HG03342 (cell line): ENCODE results near the gene SCUBE1.

Experiments
- ATAC-seq: cut with Tn5 transposase; IDR thresholded peaks from one replicate; pipeline ENCODE4 v1.9.1; 2021; ENCODE audit warnings: mild to moderate bottlenecking, moderate library complexity; ENCODE audit not compliant: unreplicated experiment

The SCUBE1 gene

GRCh38 chr22:43205748-43206508 lies 137.2 kb downstream of the SCUBE1 start:
- ATAC-seq: no peak

DNA sequence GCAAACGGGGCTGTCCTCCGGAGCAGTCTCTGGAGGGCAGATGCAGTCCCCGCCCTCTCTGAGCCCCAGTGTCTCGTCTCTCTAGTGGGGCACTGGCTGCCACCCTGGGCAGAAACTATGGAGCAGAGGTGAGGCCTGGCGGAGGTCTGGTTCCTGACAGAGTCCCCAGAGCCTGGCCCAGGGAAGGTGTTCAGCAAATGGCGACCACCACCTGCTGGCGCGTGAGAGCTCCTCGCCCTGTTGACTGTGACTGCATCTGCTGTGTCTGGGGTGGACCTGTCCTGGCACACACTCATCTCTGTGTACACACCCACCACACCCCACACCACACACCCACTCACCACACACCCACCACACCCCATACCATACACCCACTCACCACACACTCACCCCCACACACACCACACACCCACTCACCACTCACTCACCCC lies 137.9 kb downstream of the SCUBE1 start:
- no peak for ATAC-seq

DNA sequence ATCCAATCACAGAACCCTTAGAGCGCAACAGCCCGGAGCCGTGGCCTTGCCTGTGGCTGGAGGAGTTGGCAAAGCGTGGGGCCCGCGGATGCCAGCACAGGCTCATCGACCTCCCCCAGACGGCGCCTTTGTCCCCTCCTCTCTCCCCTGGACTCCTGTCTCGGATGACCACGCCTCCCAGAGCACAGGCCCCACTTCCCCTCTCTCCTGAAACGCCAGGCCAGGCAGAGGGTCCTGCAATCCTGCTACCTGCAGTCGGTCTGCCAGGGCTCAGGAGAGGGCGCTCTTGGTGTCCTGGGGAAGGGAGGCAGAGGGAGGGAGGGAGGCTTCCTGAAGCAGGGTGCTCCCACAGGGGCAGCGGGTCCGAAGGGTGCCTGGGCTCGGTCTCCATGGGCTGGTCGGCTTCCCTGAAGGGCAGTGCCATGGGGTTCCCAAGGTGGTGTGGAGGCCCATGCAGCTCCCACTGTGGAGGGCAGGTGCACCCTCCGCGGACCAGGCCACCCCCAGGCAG lies 139.6 kb downstream of the SCUBE1 start:
- no peak for ATAC-seq

DNA sequence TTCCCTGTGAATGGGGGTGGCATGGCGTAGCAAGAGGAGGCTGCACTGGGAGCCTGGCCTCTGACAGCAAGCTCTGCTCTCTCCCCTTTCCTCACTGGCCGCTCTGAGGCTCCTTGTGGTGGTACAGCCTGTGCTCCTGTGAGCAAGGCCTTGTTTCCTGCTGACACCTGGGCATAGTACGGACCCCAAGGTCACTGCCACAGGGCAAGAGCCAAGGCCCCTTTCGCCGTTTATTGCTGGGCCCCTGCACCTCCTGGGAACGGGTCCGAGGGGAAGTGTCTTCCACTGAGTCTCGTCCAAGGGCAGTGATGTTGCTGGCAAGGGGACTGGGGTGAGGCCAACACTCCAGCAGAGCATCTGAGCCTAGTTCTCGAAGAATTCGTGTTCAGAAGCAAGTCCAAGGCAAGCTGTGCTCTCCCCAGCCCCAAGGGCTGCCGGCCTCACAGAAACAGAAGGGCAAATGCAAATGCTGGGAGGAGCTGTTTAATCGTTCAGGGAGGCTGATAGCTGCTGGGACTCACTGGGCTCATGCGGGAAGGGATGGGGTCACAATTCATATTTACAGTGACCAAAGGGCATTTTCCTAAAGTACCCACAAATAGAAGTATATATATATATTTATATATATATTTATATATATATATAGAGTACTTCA lies 140.3 kb downstream of the SCUBE1 start:
- ATAC-seq: no peak

GRCh38 chr22:43202326-43202725 lies 140.8 kb downstream of the SCUBE1 start:
- ATAC-seq: no peak

- no peak for ATAC-seq
Observed at GRCh38 chr22:43201486-43202219, 141.5 kb downstream of the SCUBE1 start.

- ATAC-seq: no peak
Observed at GRCh38 chr22:43200555-43200954, 142.6 kb downstream of the SCUBE1 start.

DNA sequence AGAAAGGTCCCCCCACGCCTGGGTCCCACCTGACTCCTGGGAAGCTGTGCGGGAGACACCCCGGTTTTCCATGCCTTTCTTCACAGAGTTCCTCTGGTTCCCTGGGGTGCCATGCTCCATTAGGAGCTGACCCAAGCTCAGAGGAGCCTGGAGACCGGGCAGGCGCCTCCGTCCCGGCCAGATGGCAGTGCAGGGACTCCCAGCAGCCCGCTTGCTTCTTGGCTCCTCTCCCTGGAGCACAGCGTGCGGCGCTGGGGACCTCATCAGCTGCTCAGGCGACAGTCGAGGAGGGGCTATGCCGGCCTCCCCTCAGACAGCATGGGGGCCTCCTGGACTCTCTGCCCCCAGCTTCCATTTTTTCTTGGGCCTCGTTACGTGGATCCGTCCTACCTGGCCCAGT lies 143.1 kb downstream of the SCUBE1 start:
- ATAC-seq: no peak

GRCh38 chr22:43199541-43199940 lies 143.6 kb downstream of the SCUBE1 start:
- no peak for ATAC-seq

DNA sequence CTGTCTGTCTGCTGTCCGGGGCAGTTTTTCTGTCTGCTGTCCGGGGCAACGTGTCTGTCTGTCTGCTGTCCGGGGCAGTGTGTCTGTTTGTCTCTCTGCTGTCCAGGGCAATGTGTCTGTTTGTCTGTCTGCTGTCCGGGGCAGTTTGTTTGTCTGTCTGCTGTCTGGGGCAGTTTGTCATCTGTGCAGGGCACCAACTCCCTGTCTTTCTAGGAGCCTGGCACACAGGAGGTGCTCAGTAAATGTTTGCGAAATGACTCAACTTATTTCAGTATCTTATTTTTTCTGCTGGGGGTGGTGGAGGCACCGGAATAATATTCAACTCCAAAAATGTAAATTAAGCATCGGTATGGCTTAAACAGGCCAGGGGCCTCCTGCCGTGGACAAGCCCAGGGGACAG lies 144.2 kb downstream of the SCUBE1 start:
- ATAC-seq: no peak

- ATAC-seq: no peak
Observed at GRCh38 chr22:43198126-43198525, 145.0 kb downstream of the SCUBE1 start.

GRCh38 chr22:43197271-43197941 lies 145.8 kb downstream of the SCUBE1 start:
- no peak for ATAC-seq

- no peak for ATAC-seq
Observed at GRCh38 chr22:43191831-43192230, 151.3 kb downstream of the SCUBE1 start.

- ATAC-seq: no peak
Observed at GRCh38 chr22:43188829-43189545, 154.2 kb downstream of the SCUBE1 start.

GRCh38 chr22:43187171-43188099 lies 155.7 kb downstream of the SCUBE1 start:
- peak; percentile 77 for ATAC-seq

DNA sequence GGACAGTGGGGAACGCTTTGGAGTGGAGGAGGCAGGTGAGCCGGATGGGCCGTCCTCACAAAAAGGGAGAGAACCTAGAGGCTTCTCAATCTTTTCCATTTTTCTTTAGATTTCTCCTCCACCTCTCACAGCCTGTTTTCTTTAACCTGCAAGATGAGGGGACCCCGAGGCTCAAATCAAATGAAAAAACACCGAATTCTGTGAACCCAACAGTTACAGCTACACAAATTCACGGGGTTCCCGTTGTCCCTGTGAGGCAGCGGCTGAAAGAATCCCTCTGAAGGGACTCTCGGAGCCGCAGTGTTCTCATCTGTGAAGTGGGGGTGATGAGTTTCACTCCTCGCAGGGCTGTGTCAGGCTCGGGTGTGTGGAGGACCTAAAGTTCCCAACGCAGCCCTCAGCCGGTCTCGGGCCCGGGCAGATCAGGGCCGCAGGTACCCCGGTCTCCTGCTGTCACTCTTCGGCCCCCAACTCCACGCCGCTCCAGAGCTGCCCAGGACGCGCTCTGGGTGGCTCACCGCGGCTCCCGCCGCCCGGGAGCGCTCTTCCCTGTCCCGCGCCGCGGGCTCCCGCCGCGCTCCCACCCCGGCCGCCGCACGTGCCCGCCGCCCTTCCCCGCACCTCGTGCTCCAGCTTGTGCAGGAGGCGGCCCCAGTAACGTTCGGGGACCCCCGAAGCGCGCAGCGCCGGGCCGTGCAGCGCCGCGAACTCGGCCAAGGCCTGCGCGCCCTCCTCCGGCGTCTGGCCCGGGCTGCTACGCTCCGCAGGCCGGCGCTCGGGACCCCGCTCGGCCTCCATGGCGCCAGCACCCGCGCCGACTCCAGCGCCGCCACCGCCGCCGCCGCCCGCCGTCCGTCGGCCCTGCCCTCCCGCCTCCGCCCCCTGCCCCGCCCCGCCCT lies 156.7 kb downstream of the SCUBE1 start, which contains the start of gene TTLL12:
Gene TTLL12 (minus strand): TSS at position 863 of the 899 bp plus-strand sequence. CDS start 65 bp downstream, at position 798.
- ATAC-seq: peak; percentile 46

- ATAC-seq: no peak
Observed at GRCh38 chr22:43185860-43186261, 157.3 kb downstream of the SCUBE1 start.
